Sigmoid colon (tissue), 7 donors: Measurements from ENCODE around the gene HDAC8. TPM values are rescaled to one million over a fixed set of nuclear protein-coding genes. Genes with fewer than 3 reads are reported as not detected.

ENCODE experiments used
- DNase-seq: peaks from one replicate; pipeline ENCODE4 v3.0.0-alpha.2; 2019
- H3K27ac ChIP-seq, 4 donors: fragments of 200-600 bp; sonication (generic); one replicate each; pipeline ENCODE4 v1.5.1; 2016 to 2019; ENCODE audit warnings: mild to moderate bottlenecking in 1 of 4
- H3K27me3 ChIP-seq, 3 donors: fragments of 200-600 bp; sonication (generic); one replicate each; pipeline ENCODE4 v1.5.1; 2019; ENCODE audit warnings: mild to moderate bottlenecking in 1 of 3
- H3K36me3 ChIP-seq, 4 donors: fragments of 200-600 bp; sonication (generic); one replicate each; pipeline ENCODE4 v1.5.1; 2016 to 2019
- H3K4me1 ChIP-seq, 4 donors: fragments of 200-600 bp; sonication (generic); one replicate each; pipeline ENCODE4 v1.5.1; 2017 to 2019
- H3K4me3 ChIP-seq, 4 donors: fragments of 200-600 bp; sonication (generic); one replicate each; pipeline ENCODE4 v1.5.1; 2017 to 2019; ENCODE audit warnings: mild to moderate bottlenecking in 2 of 4, moderate library complexity in 1 of 4
- H3K9me3 ChIP-seq, 4 donors: fragments of 200-600 bp in 3 of 4; sonication (generic) in 3 of 4; one replicate each; pipeline versions ENCODE4 v1.5.1 to v1.6.1; 2013 to 2019
- EP300 ChIP-seq, 4 donors: sonication (generic); formaldehyde crosslinking; IDR thresholded peaks; one replicate each; pipeline ENCODE4 v1.6.1; 2017; ENCODE audit warnings: antibody characterized with exemption in 4 of 4
- POLR2A ChIP-seq, 2 donors: fragments of 450-650 bp; IDR thresholded peaks; one replicate each; pipeline ENCODE4 v1.6.1; 2016; ENCODE audit warnings: antibody characterized with exemption in 2 of 2, mild to moderate bottlenecking in 2 of 2, moderate library complexity in 2 of 2
- POLR2AphosphoS5 ChIP-seq, 4 donors: sonication (generic); formaldehyde crosslinking; IDR thresholded peaks; one replicate each; pipeline ENCODE4 v1.6.1; 2017; ENCODE audit warnings: antibody characterized with exemption in 4 of 4
- WGBS, 2 donors: extraction: QIAGEN DNeasy Blood & Tissue Kit; methylation state at CpG; one replicate each; pipeline ENCODE4 v1.1.7; 2013; 5-methylcytosine and 5-hydroxymethylcytosine counted together
- intact Hi-C: fragments of 100-400 bp; cut with DNase I; formaldehyde crosslinking; loops from one replicate; pipeline ENCODE4 v1.15.1; 2023
- polyA plus RNA-seq, 3 donors: library from polyadenylated mRNA; stranded (reverse); fragments of 200-250 nt; gene quantifications; one replicate each; pipeline ENCODE4 v1.2.3, GENCODE V29; 2013
- total RNA-seq, 4 donors: library from RNA; depleted of rRNA; stranded (reverse); fragments of >200 nt; gene quantifications; one replicate each; pipeline ENCODE4 v1.1.0, GENCODE V29; 2016
- TF ChIP-seq, protein P1 (sequence below), 4 experiments: fragments of 450-650 bp in 3 of 4; fragments of 200-600 bp in 1 of 4; IDR thresholded peaks; one replicate each; pipeline ENCODE4 v1.5.1; 2016 to 2019; ENCODE audit warnings: antibody characterized with exemption in 4 of 4, mild to moderate bottlenecking in 3 of 4, moderate library complexity in 2 of 4
- donor health status: healthy with polysubstance abuse.
- donor health status: Bipolar disorder and iron deficiency.
- donor health status: healthy.

Gene HDAC8
- total and polyA plus RNA-seq, 7 donors = 13.2 to 44.0 (median 30.4) TPM

GRCh38 chrX:72365126-72365525 lies 207.5 kb downstream of the HDAC8 start:
- intact Hi-C loops = no loop called here

GRCh38 chrX:72360326-72360725 lies 212.3 kb downstream of the HDAC8 start:
- H3K27ac ChIP-seq = no peak overlapping the region
- H3K27me3 ChIP-seq = no peaks in the 10 kb centered on the region
- TF ChIP-seq, protein P1, sequence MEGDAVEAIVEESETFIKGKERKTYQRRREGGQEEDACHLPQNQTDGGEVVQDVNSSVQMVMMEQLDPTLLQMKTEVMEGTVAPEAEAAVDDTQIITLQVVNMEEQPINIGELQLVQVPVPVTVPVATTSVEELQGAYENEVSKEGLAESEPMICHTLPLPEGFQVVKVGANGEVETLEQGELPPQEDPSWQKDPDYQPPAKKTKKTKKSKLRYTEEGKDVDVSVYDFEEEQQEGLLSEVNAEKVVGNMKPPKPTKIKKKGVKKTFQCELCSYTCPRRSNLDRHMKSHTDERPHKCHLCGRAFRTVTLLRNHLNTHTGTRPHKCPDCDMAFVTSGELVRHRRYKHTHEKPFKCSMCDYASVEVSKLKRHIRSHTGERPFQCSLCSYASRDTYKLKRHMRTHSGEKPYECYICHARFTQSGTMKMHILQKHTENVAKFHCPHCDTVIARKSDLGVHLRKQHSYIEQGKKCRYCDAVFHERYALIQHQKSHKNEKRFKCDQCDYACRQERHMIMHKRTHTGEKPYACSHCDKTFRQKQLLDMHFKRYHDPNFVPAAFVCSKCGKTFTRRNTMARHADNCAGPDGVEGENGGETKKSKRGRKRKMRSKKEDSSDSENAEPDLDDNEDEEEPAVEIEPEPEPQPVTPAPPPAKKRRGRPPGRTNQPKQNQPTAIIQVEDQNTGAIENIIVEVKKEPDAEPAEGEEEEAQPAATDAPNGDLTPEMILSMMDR (IDR thresholded peaks at IDR 0.05) = no peak
- TF ChIP-seq EP300 (IDR thresholded peaks at IDR 0.05) = no peak
- no peak for TF ChIP-seq POLR2AphosphoS5 (IDR thresholded peaks at IDR 0.05)
- TF ChIP-seq POLR2A (IDR thresholded peaks at IDR 0.05) = no peak
- H3K4me3 ChIP-seq = no peak overlapping the region
- H3K9me3 ChIP-seq = no peaks in the 10 kb centered on the region
- no peaks in the 10 kb centered on the region for H3K36me3 ChIP-seq
- intact Hi-C loops = no loop called here
- 91 to 97% methylated on average over 4 of the region's 4 CpGs for WGBS, 2 donors
- DNase-seq = no peak
- H3K4me1 ChIP-seq = no peaks in the 10 kb centered on the region

More at GRCh38 chrX:72365126-72365525, 207.5 kb downstream of the HDAC8 start:
- Histone ChIP-seq H3K36me3 (no peaks in the 10 kb centered on the region), H3K9me3 (no peaks in the 10 kb centered on the region), H3K4me1 (no peaks in the 10 kb centered on the region), H3K27ac (no peak overlapping the region), H3K4me3 (no peak overlapping the region), H3K27me3 (no peaks in the 10 kb centered on the region)
- WGBS, 2 donors = 95 to 99% methylated on average over 2 of the region's 2 CpGs
- TF ChIP-seq EP300 (IDR thresholded peaks at IDR 0.05) = no peak
- no peak for TF ChIP-seq POLR2AphosphoS5 (IDR thresholded peaks at IDR 0.05)
- TF ChIP-seq, protein P1 (IDR thresholded peaks at IDR 0.05) = no peak
- TF ChIP-seq POLR2A (IDR thresholded peaks at IDR 0.05) = no peak
- no peak for DNase-seq

- WGBS, 2 donors = 96 to 97% methylated on average over 4 of the region's 4 CpGs
- TF ChIP-seq POLR2AphosphoS5 (IDR thresholded peaks at IDR 0.05) (no peak), POLR2A (IDR thresholded peaks at IDR 0.05) (no peak), EP300 (IDR thresholded peaks at IDR 0.05) (no peak)
- TF ChIP-seq, protein P1 (IDR thresholded peaks at IDR 0.05) = no peak
- no peaks in the 10 kb centered on the region for H3K27me3 ChIP-seq
- no peak overlapping the region for H3K4me3 ChIP-seq
- no peaks in the 10 kb centered on the region for H3K9me3 ChIP-seq
- intact Hi-C loops = no loop called here
- no peaks in the 10 kb centered on the region for H3K36me3 ChIP-seq
- no peak overlapping the region for H3K27ac ChIP-seq
- H3K4me1 ChIP-seq = no peaks in the 10 kb centered on the region
- DNase-seq = no peak
Observed at GRCh38 chrX:72358313-72358712, 214.3 kb downstream of the HDAC8 start.

DNA sequence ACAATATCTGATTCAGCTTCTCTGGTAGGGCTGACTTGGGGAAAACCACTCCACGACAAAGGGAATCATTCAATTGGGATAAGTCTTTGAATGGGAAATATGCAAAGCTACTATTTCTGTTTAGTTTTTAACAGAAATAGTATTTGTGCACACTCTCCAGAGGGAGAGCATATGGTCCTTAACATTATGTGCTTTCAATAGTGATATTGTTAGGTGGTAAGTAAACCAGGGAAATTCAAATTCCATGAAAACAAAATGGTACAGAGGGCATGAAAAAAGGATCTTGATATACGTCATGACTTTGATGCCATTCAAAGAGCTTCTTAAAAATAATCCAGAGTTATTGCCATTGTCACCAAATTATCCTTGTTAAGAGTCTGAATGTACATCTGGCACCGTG lies 219.9 kb downstream of the HDAC8 start:
- Histone ChIP-seq H3K27ac (no peak overlapping the region), H3K27me3 (no peaks in the 10 kb centered on the region), H3K4me1 (no peaks in the 10 kb centered on the region), H3K4me3 (no peak overlapping the region), H3K9me3 (no peaks in the 10 kb centered on the region), H3K36me3 (peaks cover 0 to 3% (median 0%) of the 10 kb centered on the region in 4 donors)
- DNase-seq = no peak
- 93% methylated on average over 3 of the region's 3 CpGs for WGBS, 2 donors
- TF ChIP-seq, protein P1 (IDR thresholded peaks at IDR 0.05) = no peak
- intact Hi-C loops = no loop called here

GRCh38 chrX:72351606-72352334 lies 220.9 kb downstream of the HDAC8 start:
- Histone ChIP-seq H3K27ac (no peak overlapping the region), H3K4me3 (no peak overlapping the region), H3K27me3 (no peaks in the 10 kb centered on the region), H3K36me3 (peaks cover 0 to 3% (median 0%) of the 10 kb centered on the region in 4 donors), H3K4me1 (no peaks in the 10 kb centered on the region), H3K9me3 (no peaks in the 10 kb centered on the region)
- 88 to 93% methylated on average over 8 of the region's 8 CpGs for WGBS, 2 donors
- intact Hi-C loops = no loop called here
- TF ChIP-seq, protein P1 (IDR thresholded peaks at IDR 0.05) = no peak
- TF ChIP-seq POLR2AphosphoS5 (IDR thresholded peaks at IDR 0.05) (no peak), POLR2A (IDR thresholded peaks at IDR 0.05) (no peak), EP300 (IDR thresholded peaks at IDR 0.05) (no peak)
- no peak for DNase-seq
